Measurements from ENCODE around the gene CD300A.
"Not testable (repeated sequence)": the region's sequence is repeated elsewhere in the genome, so short reads cannot be mapped to it uniquely, and the experiment has no call there.

CD300A gene

DNA sequence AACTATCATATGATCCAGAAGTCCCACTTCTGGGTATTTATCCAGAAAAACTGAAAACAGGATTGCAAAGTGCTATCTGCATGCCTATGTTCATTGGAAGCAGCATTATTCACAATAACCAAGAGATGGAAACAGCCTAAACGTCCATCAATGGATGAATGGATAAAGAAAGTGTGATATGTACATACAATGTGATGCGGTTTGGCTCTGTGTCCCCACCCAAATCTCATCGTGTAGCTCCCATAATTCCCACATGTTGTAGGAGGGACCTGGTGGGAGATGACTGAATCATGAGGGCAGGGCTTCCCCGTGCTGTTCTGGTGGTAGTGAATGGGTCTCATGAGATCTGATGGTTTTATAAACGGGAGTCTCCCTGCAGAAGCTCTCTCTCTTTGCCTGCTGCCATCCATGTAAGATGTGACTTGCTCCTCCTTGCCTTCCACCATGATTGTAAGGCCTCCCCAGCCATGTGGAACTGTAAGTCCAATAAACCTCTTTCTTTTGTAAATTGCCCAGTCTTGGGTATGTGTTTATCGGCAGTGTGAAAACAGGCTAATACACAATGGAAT, 52.1 kb downstream of the CD300A start:
- not testable (repeated sequence) for DNase-seq (ENCODE audit: low read depth in 2 of 2)

- no peak for DNase-seq (ENCODE audit: low read depth in 2 of 2)
Measured at GRCh38 chr17:74520016-74520434, 53.6 kb downstream of the CD300A start.

- no peak for DNase-seq (ENCODE audit: low read depth in 2 of 2)
Measured at GRCh38 chr17:74520790-74521480, 54.5 kb downstream of the CD300A start.

DNA sequence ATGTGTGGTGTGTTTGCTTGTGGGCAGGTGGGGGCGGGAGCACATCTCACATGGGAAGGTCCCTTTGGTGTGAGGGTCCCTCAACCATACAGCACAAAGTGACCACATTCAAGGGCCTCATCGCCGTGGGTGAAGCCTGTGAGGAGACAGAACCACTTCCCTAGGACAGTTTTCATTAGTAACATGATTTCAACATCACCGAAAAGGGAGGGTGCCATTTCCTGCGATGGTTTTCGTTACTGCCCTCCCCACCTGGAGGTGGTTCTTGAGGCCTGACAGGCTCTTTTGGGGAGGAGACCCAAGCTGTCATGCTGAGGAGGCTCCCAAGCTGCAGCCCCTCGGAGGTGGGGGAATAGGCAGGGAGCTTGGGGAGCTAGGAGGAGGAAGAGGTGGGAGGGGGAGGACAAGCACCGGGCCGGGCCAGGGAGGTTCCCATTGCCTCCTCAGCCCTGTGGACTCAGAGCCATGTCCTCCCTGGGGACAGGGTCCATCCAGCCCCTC, 55.3 kb downstream of the CD300A start:
- no peak for DNase-seq (ENCODE audit: low read depth in 2 of 2)

- no peak for DNase-seq (ENCODE audit: low read depth in 2 of 2)
Measured at GRCh38 chr17:74522381-74523105, 56.1 kb downstream of the CD300A start.

GRCh38 chr17:74523308-74523707, 56.9 kb downstream of the CD300A start:
- no peak for DNase-seq (ENCODE audit: low read depth in 2 of 2)

DNA sequence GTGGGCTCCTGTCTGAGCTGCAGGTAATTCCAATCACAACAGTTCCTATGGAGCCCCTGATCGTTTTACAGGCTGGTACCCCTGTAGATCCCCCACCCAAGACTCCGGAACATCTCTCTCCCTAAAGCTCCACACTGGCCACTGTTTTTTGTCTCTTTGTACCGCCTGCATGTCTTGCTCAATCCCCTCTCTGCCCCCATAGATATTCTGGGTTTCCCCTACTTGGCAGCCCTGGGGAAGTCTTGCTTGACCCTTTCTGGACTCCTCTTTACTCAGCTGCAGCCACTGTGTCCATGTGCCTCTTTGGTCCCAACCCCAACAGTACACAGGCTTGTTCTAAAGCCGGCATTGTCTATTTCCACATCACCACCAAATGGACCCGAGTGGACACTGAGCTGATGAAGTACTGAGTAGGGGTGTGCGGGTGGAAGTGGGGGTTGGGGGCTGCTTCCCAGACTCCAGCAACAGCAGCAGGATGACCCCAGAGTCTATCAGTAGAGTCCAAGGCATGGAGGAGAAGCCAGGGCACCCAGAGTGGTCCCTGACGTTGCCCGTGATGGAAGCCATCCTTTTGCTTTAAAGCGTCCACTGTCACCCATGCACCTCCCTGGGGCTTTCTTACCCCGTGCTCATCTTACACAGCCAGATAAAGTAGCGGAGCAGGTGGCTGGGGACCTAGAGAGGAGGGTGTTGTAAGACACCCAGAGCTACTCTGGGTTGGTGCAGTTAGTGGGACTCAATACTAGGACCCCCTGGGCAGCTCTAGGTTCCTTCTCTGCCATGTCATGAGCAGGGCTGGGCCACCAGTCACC, 58.4 kb downstream of the CD300A start:
- no peak for DNase-seq (ENCODE audit: low read depth in 2 of 2)

DNA sequence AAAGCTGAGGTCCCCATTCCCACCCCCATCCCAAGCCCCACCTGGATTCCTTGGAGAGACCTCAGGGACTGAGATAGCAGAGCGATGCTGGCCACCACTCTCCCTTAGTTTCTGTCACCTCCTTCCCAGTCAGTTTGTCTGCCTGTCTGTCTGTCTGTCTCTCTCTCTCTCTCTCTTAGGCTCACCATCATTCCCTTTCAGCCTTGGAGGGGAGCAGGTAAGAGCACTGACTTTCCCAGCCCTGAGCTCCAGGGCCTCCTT, 59.0 kb downstream of the CD300A start:
- DNase-seq (ENCODE audit: low read depth in 2 of 2), result no peak

DNA sequence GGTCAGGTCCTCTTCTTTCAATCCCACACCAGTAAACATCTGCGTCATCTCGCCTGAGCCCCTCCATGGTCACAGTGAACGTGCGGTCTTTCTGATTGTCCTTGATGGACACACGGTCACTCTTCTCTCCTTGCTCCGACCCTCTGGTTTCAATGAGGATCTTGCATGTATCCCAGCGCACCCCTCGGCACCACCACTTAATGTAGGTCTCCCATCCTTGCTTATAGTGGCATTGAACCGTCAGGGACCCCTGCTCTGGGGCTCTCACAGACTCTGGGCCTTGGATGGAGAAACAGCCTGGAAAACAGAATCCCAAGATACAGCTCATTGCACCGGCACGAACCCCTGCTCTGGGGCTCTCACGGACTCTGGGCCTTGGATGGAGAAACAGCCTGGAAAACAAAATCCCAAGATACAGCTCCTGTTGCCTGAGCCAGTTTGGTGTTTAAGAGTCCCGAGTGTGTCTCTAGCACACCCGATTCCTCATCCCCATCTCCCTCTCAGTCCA, 59.4 kb downstream of the CD300A start:
- no peak for DNase-seq (ENCODE audit: low read depth in 2 of 2)

- no peak for DNase-seq (ENCODE audit: low read depth in 2 of 2)
Measured at GRCh38 chr17:74526681-74527080, 60.2 kb downstream of the CD300A start.

GRCh38 chr17:74527081-74527480, 60.6 kb downstream of the CD300A start:
- no peak for DNase-seq (ENCODE audit: low read depth in 2 of 2)

GRCh38 chr17:74527756-74528155, 61.3 kb downstream of the CD300A start:
- no peak for DNase-seq (ENCODE audit: low read depth in 2 of 2)

GRCh38 chr17:74528491-74529199, 62.2 kb downstream of the CD300A start:
- no peak for DNase-seq (ENCODE audit: low read depth in 2 of 2)

- DNase-seq (ENCODE audit: low read depth in 2 of 2), result no peak
Measured at GRCh38 chr17:74529243-74529642, 62.8 kb downstream of the CD300A start.

DNA sequence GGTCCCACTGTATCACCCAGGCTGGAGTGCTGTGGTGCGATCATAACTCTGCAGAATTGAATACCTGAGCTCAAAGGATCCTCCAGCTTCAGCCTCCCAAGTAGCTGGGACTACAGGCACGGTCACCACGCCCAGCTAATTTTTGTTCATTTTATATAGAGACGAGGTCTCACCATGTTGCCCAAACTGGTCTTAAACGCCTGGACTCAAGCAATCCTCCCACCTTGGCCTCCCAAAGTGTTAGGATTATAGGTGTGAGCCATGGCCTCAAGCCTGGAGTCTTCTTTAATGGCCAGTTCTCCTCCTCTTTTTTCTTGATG, 64.4 kb downstream of the CD300A start:
- no peak for DNase-seq (ENCODE audit: low read depth in 2 of 2)

GRCh38 chr17:74531231-74531761, 64.9 kb downstream of the CD300A start, which contains the start of gene CD300LB:
Gene CD300LB (minus strand): TSS chr17:74531475. CDS start chr17:74531350, 125 bp downstream.
- DNase-seq (ENCODE audit: low read depth in 2 of 2), result no peak

DNA sequence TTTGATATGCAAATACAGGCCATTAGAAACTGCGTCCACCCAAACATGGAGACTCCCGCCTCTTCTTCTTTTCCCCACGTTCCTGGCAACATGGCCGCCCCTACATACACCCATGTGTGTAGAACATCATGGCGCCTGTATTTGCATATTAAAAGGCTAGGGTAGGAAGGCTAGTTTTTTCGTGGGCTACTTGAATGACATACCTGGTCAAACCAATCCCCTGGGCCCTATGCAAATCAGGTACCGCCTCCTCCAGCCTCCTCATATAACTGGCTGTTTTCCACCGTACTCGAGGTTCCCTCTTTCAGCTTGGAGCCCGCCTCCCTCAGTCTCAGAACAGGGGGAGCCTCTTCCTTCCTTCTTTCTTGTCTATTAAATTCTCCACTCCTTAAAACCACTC, 65.7 kb downstream of the CD300A start:
- DNase-seq (ENCODE audit: low read depth in 2 of 2), result no peak
